Measurements from ENCODE around the gene PLXNA2. TPM values are rescaled to one million over a fixed set of nuclear protein-coding genes. Genes with fewer than 3 reads are reported as not detected.

The PLXNA2 gene
- total and polyA plus RNA-seq, 7 donors = 4.4 to 33.6 (median 20.8) TPM

DNA sequence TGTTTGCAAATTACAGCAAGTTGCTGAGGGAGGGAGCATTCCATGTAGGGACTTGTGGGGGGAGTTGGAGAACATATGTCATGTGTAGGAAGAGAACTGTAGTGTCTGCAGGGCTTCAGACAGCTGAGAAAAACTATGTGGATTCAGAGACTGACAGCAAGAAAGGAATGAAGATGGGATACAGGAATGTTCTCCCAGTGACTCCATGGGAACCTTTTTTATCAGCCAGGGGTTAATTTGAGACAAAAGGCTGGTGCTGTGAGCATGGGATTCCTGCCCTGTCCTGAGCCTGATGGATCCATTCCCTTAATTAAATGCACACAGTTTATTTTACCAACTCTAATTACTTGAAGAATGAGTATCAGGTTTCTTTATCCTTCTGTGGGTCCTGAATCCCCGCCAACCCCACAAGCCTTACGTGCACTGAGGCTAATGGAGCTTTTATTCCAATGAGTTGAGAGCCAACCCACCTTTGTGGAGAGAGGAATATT is 26.5 kb upstream of the PLXNA2 start:
- intact Hi-C loops (cut with DNase I) = loop anchor here in 1 of 2 donors (10.0 kb wide), 1 partner anchor 264 kb away; no protein-coding TSS in a partner anchor
- Histone ChIP-seq H3K27ac (no peak overlapping the region), H3K4me1 (peaks cover 4% of the 10 kb centered on the region), H3K27me3 (ENCODE audit: insufficient read depth in 3 of 3, low read length in 2 of 3) (peaks cover 0 to 11% (median 0%) of the 10 kb centered on the region in 3 donors), H3K9me3 (no peaks in the 10 kb centered on the region), H3K4me3 (no peak overlapping the region), H3K36me3 (ENCODE audit: insufficient read depth in 1 of 2, low read depth in 1 of 2) (no peaks in the 10 kb centered on the region)
- no peak for ATAC-seq
- DNase-seq = no peak
- 61 to 85% (median 61%) methylated on average over 2 of the region's 2 CpGs for WGBS, 3 donors
- TF ChIP-seq CTCF (IDR thresholded peaks at IDR 0.05) = no peak

GRCh38 chr1:208269338-208269666 is 25.1 kb upstream of the PLXNA2 start:
- Histone ChIP-seq H3K27ac (no peak overlapping the region), H3K36me3 (ENCODE audit: insufficient read depth in 1 of 2, low read depth in 1 of 2) (no peaks in the 10 kb centered on the region), H3K4me3 (no peak overlapping the region), H3K4me1 (peaks cover 4% of the 10 kb centered on the region), H3K9me3 (no peaks in the 10 kb centered on the region), H3K27me3 (ENCODE audit: insufficient read depth in 3 of 3, low read length in 2 of 3) (peaks cover 0 to 11% (median 0%) of the 10 kb centered on the region in 3 donors)
- intact Hi-C loops (cut with DNase I) = no loop called here
- peak; percentile 87 to 96 (median 89) for ATAC-seq
- WGBS, 3 donors = 16 to 19% (median 17%) methylated on average over 6 of the region's 6 CpGs
- no peak for TF ChIP-seq CTCF (IDR thresholded peaks at IDR 0.05)
- DNase-seq = peak; percentile 27 to 60

DNA sequence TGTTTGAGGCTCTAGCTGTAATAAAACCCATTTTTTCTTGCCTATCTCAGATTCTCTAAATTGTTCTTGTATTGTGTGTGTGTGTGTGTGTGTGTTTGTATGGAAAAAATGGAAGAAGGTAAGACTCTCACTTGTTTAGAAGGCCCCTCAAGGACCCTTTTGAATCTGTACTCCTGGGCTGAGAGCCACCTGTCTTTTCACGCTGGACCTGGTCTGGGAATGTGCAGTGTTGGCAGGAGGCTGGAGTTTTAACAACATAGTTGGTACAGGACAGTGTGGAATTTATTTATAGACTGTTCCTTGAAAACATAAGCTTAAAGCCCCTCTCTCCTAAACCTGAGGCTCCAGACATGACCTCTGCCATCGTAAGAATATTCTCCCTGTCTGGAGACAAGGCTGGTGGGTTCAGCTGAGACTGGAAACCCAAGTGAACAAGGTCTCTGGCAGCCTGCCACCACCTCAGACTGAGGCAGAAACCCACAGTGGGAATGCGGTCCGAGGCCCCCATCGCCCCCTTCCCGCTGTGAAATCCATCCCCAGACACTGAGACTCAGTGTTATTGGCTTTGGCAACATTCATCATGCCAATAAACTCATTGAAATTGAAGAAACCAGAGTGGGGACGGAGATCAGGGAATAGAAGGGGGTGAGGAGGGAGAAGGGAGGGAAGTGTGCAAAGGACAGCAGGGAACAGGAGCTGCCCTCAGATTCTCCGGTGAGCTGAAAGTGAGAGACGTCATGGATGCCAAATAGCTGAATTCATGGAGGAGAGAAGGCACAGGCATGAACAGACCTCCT is 24.6 kb upstream of the PLXNA2 start:
- no peak for TF ChIP-seq CTCF (IDR thresholded peaks at IDR 0.05)

GRCh38 chr1:208265525-208265924 is 21.3 kb upstream of the PLXNA2 start:
- Histone ChIP-seq H3K9me3 (no peaks in the 10 kb centered on the region), H3K4me1 (peaks cover 4% of the 10 kb centered on the region), H3K36me3 (ENCODE audit: insufficient read depth in 1 of 2, low read depth in 1 of 2) (no peaks in the 10 kb centered on the region), H3K27me3 (ENCODE audit: insufficient read depth in 3 of 3, low read length in 2 of 3) (peaks cover 0 to 11% (median 0%) of the 10 kb centered on the region in 3 donors), H3K27ac (no peak overlapping the region), H3K4me3 (no peak overlapping the region)
- intact Hi-C loops (cut with DNase I) = no loop called here
- WGBS, 3 donors = 83 to 89% (median 88%) methylated on average over 2 to 3 of the region's 3 CpGs
- no peak for DNase-seq
- no peak for TF ChIP-seq CTCF (IDR thresholded peaks at IDR 0.05)
- no peak for ATAC-seq

More for the DNA sequence above, 24.6 kb upstream of the PLXNA2 start:
- DNase-seq (no peak), ATAC-seq (peak in 1 of 4 donors; percentile 15)
- intact Hi-C loops (cut with DNase I) = no loop called here
- H3K27ac ChIP-seq = no peak overlapping the region
- H3K4me3 ChIP-seq = no peak overlapping the region
- 27 to 32% (median 31%) methylated on average over 9 of the region's 9 CpGs for WGBS, 3 donors
- no peaks in the 10 kb centered on the region for H3K9me3 ChIP-seq
- H3K4me1 ChIP-seq = peaks cover 4% of the 10 kb centered on the region
- H3K27me3 ChIP-seq (ENCODE audit: insufficient read depth in 3 of 3, low read length in 2 of 3) = peaks cover 0 to 11% (median 0%) of the 10 kb centered on the region in 3 donors
- no peaks in the 10 kb centered on the region for H3K36me3 ChIP-seq (ENCODE audit: insufficient read depth in 1 of 2, low read depth in 1 of 2)

Measured in psoas muscle (tissue), 8 donors.